Adrenal gland (tissue), 12 donors: ENCODE measurements around the gene CDK13. TPM values are rescaled to one million over a fixed set of nuclear protein-coding genes. Genes with fewer than 3 reads are reported as not detected.

ENCODE experiments used
- DNase-seq, 7 donors: peaks; one replicate each; pipeline ENCODE4 v3.0.0-alpha.2; 2019 to 2020
- H3K27ac ChIP-seq, 5 donors: fragments of 200-600 bp; sonication (generic) in 4 of 5; 1 replicate in 3 of 5; 2 replicates in 2 of 5; pipeline versions ENCODE4 v1.5.1 to v1.8.0; 2016 to 2020; ENCODE audit warnings: mild to moderate bottlenecking in 1 of 5
- H3K27me3 ChIP-seq: fragments of 200-600 bp; 2 replicates; pipeline ENCODE4 v1.8.0; 2021
- H3K36me3 ChIP-seq, 2 donors: fragments of 200-600 bp; replicated peaks in 1 of 2; 1 replicate in 1 of 2; 2 replicates in 1 of 2; pipeline versions ENCODE4 v1.5.1 to v1.8.0; 2018 to 2022
- H3K4me1 ChIP-seq, 2 donors: fragments of 200-600 bp; replicated peaks in 1 of 2; 1 replicate in 1 of 2; 2 replicates in 1 of 2; pipeline versions ENCODE4 v1.5.1 to v1.8.0; 2018 to 2021
- H3K4me3 ChIP-seq, 4 donors: fragments of 200-600 bp; sonication (generic) in 3 of 4; one replicate each; pipeline ENCODE4 v1.5.1; 2016 to 2018
- H3K9me3 ChIP-seq, 3 donors: fragments of 200-600 bp; sonication (generic) in 1 of 3; replicated peaks in 1 of 3; 1 replicate in 2 of 3; 2 replicates in 1 of 3; pipeline versions ENCODE4 v1.5.1 to v1.8.0; 2016 to 2021
- POLR2A ChIP-seq, 2 donors: fragments of 450-650 bp; IDR thresholded peaks; one replicate each; pipeline ENCODE4 v1.6.1; 2017; ENCODE audit warnings: antibody characterized with exemption in 2 of 2, mild to moderate bottlenecking in 2 of 2, moderate library complexity in 1 of 2
- WGBS, 4 donors: extraction: QIAGEN DNeasy Blood & Tissue Kit in 2 of 4; methylation state at CpG; one replicate each; pipeline versions ENCODE4 v1.1.5 to v1.1.7; 2013 to 2017; 5-methylcytosine and 5-hydroxymethylcytosine counted together
- intact Hi-C, 2 donors: fragments of 100-400 bp; cut with DNase I; formaldehyde crosslinking; loops; one replicate each; pipeline versions ENCODE4 v1.14.1 to v1.15.0; 2022 to 2023
- polyA plus RNA-seq, 3 donors: library from polyadenylated mRNA; stranded (reverse); fragments of 200-250 nt in 2 of 3; fragments of 350-450 nt in 1 of 3; fragmentation: Illumina TruSeq in 1 of 3; extraction: RNeasy Lipid Tissue Mini Kit (QIAGEN cat#74804) in 1 of 3; gene quantifications; one replicate each; pipeline ENCODE4 v1.2.3, GENCODE V29; 2013 to 2014
- total RNA-seq, 9 donors: library from RNA; depleted of rRNA in 4 of 9; stranded (reverse); fragments of >200 nt in 4 of 9; fragments of 120-200 nt in 1 of 9; fragmentation: NEBNext Ultra II Directional in 1 of 9; extraction: Animal tissue kit (Norgen Biotek cat#: 25700) in 1 of 9; gene quantifications; one replicate each; pipeline versions ENCODE4 v1.1.0 to v1.2.4, GENCODE V29; 2013 to 2023
- TF ChIP-seq, protein P1 (sequence below), 6 experiments: fragments of 450-650 bp in 4 of 6; fragments of 200-600 bp in 2 of 6; sonication (generic) in 1 of 6; IDR thresholded peaks; 1 replicate in 5 of 6; 2 replicates in 1 of 6; pipeline versions ENCODE4 v1.5.1 to v1.8.0; 2016 to 2021; ENCODE audit warnings: antibody characterized with exemption in 6 of 6, mild to moderate bottlenecking in 2 of 6, moderate library complexity in 1 of 6
- donor health status: healthy with polysubstance abuse.
- donor health status: Bipolar disorder and iron deficiency.
- donor health status: DM: yes; HTN: yes; CAD: no.
- donor health status: DM: no; HTN: no; CAD: no.
- donor health status: DM: no; HTN: no; CAD: no.
- donor health status: DM: yes; HTN: yes; CAD: no.

Gene CDK13
- total and polyA plus RNA-seq, 12 donors: 21.2 to 77.7 (median 40.2) TPM

GRCh38 chr7:39926111-39926510 lies 23.9 kb upstream of the CDK13 start:
- Histone ChIP-seq H3K27me3 (no peaks in the 10 kb centered on the region), H3K4me3 (no peak overlapping the region), H3K27ac (no peak overlapping the region), H3K9me3 (no peaks in the 10 kb centered on the region), H3K36me3 (no peaks in the 10 kb centered on the region), H3K4me1 (no peaks in the 10 kb centered on the region)
- no peak for DNase-seq
- intact Hi-C loops: no loop called here
- no peak for TF ChIP-seq POLR2A (IDR thresholded peaks at IDR 0.05)
- TF ChIP-seq, protein P1, sequence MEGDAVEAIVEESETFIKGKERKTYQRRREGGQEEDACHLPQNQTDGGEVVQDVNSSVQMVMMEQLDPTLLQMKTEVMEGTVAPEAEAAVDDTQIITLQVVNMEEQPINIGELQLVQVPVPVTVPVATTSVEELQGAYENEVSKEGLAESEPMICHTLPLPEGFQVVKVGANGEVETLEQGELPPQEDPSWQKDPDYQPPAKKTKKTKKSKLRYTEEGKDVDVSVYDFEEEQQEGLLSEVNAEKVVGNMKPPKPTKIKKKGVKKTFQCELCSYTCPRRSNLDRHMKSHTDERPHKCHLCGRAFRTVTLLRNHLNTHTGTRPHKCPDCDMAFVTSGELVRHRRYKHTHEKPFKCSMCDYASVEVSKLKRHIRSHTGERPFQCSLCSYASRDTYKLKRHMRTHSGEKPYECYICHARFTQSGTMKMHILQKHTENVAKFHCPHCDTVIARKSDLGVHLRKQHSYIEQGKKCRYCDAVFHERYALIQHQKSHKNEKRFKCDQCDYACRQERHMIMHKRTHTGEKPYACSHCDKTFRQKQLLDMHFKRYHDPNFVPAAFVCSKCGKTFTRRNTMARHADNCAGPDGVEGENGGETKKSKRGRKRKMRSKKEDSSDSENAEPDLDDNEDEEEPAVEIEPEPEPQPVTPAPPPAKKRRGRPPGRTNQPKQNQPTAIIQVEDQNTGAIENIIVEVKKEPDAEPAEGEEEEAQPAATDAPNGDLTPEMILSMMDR (IDR thresholded peaks at IDR 0.05): no peak

DNA sequence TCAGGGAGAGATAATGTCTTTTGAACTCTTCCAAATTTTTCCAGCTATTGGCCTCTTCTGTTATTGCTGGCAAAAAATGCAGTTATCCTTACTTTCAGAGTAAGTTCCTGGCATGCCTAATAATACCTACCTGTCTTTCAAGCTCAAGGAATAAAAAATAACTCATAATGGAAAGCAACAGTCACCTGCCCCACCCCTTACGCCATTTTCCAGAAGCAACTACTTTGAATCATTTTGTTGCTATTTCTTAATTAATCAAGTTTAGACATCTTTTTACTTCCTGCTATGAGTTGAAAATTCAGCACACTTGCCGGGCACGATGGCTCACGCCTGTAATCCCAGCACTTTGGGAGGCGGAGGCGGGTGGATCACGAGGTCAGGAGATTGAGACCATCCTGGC lies 23.0 kb upstream of the CDK13 start:
- Histone ChIP-seq H3K9me3 (no peaks in the 10 kb centered on the region), H3K4me1 (no peaks in the 10 kb centered on the region), H3K27ac (no peak overlapping the region), H3K4me3 (no peak overlapping the region), H3K27me3 (no peaks in the 10 kb centered on the region), H3K36me3 (no peaks in the 10 kb centered on the region)
- intact Hi-C loops: no loop called here
- no peak for DNase-seq
- 86 to 95% (median 89%) methylated on average over 7 of the region's 7 CpGs for WGBS, 4 donors
- no peak for TF ChIP-seq POLR2A (IDR thresholded peaks at IDR 0.05)
- TF ChIP-seq, protein P1 (IDR thresholded peaks at IDR 0.05): no peak

DNA sequence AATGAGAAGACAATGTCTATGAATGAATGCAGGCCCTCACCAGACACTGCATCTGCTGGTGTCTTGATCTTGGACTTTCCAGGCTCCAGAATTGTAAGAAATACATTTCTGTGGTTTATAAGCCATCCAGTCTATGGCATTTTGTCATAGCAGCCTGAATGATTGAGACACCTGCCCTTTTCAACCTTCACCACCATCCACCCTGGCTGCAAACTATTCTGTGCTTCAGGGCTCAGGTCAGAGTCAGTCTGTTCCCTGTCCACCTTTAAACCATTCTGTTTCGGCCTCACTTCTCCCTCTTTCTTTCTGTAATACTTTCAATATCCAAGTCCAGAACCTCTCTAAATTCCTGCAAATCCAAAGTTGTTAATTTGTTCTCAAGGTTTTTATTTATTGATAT lies 15.9 kb upstream of the CDK13 start:
- H3K36me3 ChIP-seq: no peaks in the 10 kb centered on the region
- H3K4me1 ChIP-seq: no peaks in the 10 kb centered on the region
- 82 to 94% (median 90%) methylated on average over 1 of the region's 1 CpG for WGBS, 4 donors
- no peak for DNase-seq
- H3K27me3 ChIP-seq: no peaks in the 10 kb centered on the region
- H3K9me3 ChIP-seq: no peaks in the 10 kb centered on the region
- H3K27ac ChIP-seq: no peak overlapping the region
- no peak for TF ChIP-seq POLR2A (IDR thresholded peaks at IDR 0.05)
- TF ChIP-seq, protein P1 (IDR thresholded peaks at IDR 0.05): no peak
- intact Hi-C loops: no loop called here
- H3K4me3 ChIP-seq: no peak overlapping the region

GRCh38 chr7:39936761-39937160 lies 13.3 kb upstream of the CDK13 start:
- no peaks in the 10 kb centered on the region for H3K27me3 ChIP-seq
- H3K4me3 ChIP-seq: no peak overlapping the region
- H3K36me3 ChIP-seq: no peaks in the 10 kb centered on the region
- no peaks in the 10 kb centered on the region for H3K4me1 ChIP-seq
- WGBS, 4 donors: 60 to 73% (median 69%) methylated on average over 3 of the region's 3 CpGs
- intact Hi-C loops: no loop called here
- no peak for TF ChIP-seq POLR2A (IDR thresholded peaks at IDR 0.05)
- no peak overlapping the region for H3K27ac ChIP-seq
- no peaks in the 10 kb centered on the region for H3K9me3 ChIP-seq
- no peak for DNase-seq

DNA sequence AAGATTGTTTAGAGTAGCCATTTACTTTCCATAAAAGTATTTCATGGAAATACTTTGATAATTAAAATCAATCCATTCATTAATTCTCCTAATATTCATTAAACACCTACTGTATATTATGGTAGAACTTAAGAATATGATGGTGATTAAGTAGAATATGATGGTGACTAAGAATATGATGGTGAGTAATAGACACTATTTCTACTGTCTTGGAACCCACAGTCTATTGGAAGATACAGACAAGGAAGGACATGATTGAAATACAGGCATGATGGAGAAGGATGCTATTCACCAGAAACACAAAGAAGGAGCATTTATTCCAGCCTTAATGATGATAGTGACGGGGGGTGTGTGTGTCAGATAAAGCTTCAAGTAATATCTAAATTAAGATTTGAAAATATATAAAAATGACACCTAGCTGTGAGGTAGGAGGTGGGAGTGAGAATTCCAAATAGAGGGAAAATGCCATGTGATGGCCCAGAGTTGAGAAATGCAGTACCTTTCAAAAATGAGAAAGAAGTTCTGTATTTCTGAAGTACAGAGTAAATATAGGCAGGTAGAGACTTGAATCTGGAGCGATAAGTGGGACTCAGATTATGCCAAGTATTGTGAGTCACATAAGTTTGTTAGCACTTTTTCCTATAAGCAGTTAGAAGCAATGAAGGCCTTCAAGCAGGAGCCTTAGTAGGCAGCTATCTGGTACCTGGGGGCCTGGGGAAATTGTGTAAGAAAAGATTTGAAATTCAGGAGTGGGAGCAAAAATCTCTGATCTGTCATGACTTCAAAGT lies 12.5 kb upstream of the CDK13 start:
- H3K9me3 ChIP-seq: no peaks in the 10 kb centered on the region
- 65 to 99% (median 90%) methylated on average over 2 of the region's 2 CpGs for WGBS, 4 donors
- H3K27ac ChIP-seq: no peak overlapping the region
- intact Hi-C loops: no loop called here
- no peak overlapping the region for H3K4me3 ChIP-seq
- no peak for DNase-seq
- TF ChIP-seq POLR2A (IDR thresholded peaks at IDR 0.05): no peak
- TF ChIP-seq, protein P1 (IDR thresholded peaks at IDR 0.05): no peak
- H3K36me3 ChIP-seq: no peaks in the 10 kb centered on the region
- H3K4me1 ChIP-seq: no peaks in the 10 kb centered on the region
- no peaks in the 10 kb centered on the region for H3K27me3 ChIP-seq
